PFSK-1 (cell line): ENCODE results near the gene MYT1.

Experiments
- FOXP2 ChIP-seq: optimal IDR thresholded peaks from 2 replicates; pipeline ENCODE3; 2011; ENCODE audit warnings: borderline replicate concordance, control low read depth, inconsistent platforms; ENCODE audit not compliant: insufficient read depth; ENCODE audit errors: extremely low read length, extremely low read depth
- POLR2AphosphoS5 ChIP-seq: IDR thresholded peaks from 2 replicates; pipeline ENCODE4 v1.6.1; 2012; ENCODE audit warnings: low read depth, mild to moderate bottlenecking, control low read depth, low read length, moderate library complexity
- SIN3A ChIP-seq: IDR thresholded peaks from 2 replicates; pipeline ENCODE4 v1.6.1; 2012; ENCODE audit warnings: mild to moderate bottlenecking, low read length, moderate library complexity, borderline replicate concordance; ENCODE audit not compliant: insufficient read depth
- TAF1 ChIP-seq: IDR thresholded peaks from 2 replicates; pipeline ENCODE4 v1.6.1; 2012; ENCODE audit warnings: low read length, control low read depth, borderline replicate concordance; ENCODE audit not compliant: insufficient read depth
- TF ChIP-seq, protein P1 (sequence below), 2 experiments: IDR thresholded peaks; 2 replicates each; pipeline versions ENCODE4 v1.6.1 to v1.8.0; 2011 to 2012; ENCODE audit warnings: low read depth in 2 of 2, low read length in 2 of 2, control low read depth in 1 of 2, inconsistent platforms in 1 of 2, mild to moderate bottlenecking in 1 of 2, moderate library complexity in 1 of 2; ENCODE audit not compliant: insufficient read depth in 1 of 2

Gene MYT1

DNA sequence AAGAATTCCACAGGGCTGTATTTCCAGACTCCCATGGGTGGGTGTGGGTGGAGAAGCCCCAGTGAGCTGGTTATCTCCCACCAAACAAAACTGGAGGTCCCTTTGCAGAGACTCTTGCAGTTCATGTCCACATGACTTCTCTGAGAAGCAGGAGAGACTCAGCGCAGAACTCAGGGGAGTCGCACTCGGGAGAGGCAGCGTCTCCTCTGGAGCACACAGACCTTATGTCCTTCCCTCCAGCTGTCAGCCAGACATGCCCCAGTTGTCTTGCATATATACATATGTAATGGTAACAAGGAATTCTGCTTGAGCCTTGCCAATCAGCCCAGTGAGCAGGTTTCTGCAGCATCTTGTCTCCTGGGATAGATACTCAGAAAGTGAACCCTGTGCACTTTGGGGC is 23.8 kb downstream of the MYT1 start:
- TF ChIP-seq SIN3A = no peak
- no peak for TF ChIP-seq POLR2AphosphoS5
- no peak for TF ChIP-seq FOXP2
- TF ChIP-seq TAF1 = no peak
- TF ChIP-seq, protein P1, sequence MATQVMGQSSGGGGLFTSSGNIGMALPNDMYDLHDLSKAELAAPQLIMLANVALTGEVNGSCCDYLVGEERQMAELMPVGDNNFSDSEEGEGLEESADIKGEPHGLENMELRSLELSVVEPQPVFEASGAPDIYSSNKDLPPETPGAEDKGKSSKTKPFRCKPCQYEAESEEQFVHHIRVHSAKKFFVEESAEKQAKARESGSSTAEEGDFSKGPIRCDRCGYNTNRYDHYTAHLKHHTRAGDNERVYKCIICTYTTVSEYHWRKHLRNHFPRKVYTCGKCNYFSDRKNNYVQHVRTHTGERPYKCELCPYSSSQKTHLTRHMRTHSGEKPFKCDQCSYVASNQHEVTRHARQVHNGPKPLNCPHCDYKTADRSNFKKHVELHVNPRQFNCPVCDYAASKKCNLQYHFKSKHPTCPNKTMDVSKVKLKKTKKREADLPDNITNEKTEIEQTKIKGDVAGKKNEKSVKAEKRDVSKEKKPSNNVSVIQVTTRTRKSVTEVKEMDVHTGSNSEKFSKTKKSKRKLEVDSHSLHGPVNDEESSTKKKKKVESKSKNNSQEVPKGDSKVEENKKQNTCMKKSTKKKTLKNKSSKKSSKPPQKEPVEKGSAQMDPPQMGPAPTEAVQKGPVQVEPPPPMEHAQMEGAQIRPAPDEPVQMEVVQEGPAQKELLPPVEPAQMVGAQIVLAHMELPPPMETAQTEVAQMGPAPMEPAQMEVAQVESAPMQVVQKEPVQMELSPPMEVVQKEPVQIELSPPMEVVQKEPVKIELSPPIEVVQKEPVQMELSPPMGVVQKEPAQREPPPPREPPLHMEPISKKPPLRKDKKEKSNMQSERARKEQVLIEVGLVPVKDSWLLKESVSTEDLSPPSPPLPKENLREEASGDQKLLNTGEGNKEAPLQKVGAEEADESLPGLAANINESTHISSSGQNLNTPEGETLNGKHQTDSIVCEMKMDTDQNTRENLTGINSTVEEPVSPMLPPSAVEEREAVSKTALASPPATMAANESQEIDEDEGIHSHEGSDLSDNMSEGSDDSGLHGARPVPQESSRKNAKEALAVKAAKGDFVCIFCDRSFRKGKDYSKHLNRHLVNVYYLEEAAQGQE (IDR thresholded peaks at IDR 0.05; ENCODE audit: insufficient read depth in 1 of 2, low read depth in 2 of 2, low read length in 2 of 2) = no peak

- TF ChIP-seq FOXP2 (no peak), SIN3A (no peak), TAF1 (no peak), POLR2AphosphoS5 (no peak)
- TF ChIP-seq, protein P1 (IDR thresholded peaks at IDR 0.05; ENCODE audit: insufficient read depth in 1 of 2, low read depth in 2 of 2, low read length in 2 of 2) = no peak
These were observed 24.7 kb downstream of the MYT1 start for GRCh38 chr20:64188682-64189529.

DNA sequence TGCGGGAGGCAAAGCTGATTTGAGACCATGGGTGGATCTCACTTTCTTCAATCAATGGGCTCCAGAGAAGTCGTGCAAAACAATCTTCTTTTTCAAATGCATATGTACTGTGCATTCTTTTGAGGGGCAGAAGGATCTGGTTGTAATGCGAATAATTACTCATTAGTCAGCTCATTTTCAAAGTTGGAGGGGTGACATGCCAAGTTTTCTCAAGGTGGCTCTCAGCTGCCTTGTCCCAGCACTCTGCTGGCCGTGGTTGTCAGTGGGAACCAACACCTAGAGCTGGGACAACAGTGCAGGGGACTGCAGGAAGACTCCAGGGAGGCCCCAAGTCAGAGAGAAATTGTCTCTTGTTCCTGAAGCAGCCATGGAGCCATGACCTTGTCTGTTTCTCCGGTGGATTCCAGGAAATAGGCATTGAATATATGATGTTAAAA is 25.3 kb downstream of the MYT1 start:
- TF ChIP-seq TAF1 (no peak), SIN3A (no peak), FOXP2 (no peak), POLR2AphosphoS5 (no peak)
- TF ChIP-seq, protein P1 (IDR thresholded peaks at IDR 0.05; ENCODE audit: insufficient read depth in 1 of 2, low read depth in 2 of 2, low read length in 2 of 2) = no peak

DNA sequence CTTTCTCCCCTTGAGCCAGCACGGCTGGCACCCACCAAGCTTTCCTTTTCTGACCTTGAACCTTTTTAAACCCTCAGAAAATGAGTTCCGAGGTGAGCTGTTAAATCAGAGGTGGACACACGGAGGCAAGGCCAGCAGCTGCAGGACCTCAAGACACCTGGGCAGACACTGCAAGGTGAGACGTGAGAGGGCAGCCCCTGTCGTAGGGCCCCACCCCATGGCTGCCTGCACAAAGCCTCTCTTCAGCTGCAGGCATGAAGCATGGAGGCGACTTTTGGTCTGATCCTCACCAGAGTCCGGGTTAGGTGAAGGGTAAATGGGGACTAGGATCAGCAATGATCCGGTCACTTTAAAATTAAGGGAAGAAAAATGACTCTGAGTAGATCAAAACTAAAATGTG is 25.7 kb downstream of the MYT1 start:
- TF ChIP-seq SIN3A (no peak), FOXP2 (no peak), POLR2AphosphoS5 (no peak), TAF1 (no peak)
- TF ChIP-seq, protein P1 (IDR thresholded peaks at IDR 0.05; ENCODE audit: insufficient read depth in 1 of 2, low read depth in 2 of 2, low read length in 2 of 2) = no peak
